HG02623 (cell line): ENCODE results near the gene RAD23A.
"Not testable (repeated sequence)": the region's sequence is repeated elsewhere in the genome, so short reads cannot be mapped to it uniquely, and the experiment has no call there.

Source experiments
- ATAC-seq: cut with Tn5 transposase; IDR thresholded peaks from one replicate; pipeline ENCODE4 v1.9.1; 2021; ENCODE audit warnings: moderate library complexity; ENCODE audit not compliant: unreplicated experiment

Gene RAD23A

DNA sequence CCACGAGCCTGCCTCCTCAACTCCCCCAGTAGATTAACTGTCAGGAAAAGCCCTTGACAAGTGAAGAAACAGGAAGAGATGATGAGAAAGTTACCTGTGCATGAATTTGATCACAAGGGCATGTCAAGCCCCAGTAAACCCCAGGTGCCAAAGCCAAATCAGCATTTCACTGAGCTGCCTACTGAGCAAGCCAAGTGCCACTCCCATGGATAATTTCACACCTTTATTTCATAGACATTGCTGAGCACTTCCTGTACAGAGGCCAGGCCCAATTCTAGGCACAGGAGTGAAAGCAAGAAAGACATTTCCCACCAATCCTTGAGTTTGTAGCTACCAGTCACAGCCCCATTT is 8.9 kb downstream of the RAD23A start:
- no peak for ATAC-seq

DNA sequence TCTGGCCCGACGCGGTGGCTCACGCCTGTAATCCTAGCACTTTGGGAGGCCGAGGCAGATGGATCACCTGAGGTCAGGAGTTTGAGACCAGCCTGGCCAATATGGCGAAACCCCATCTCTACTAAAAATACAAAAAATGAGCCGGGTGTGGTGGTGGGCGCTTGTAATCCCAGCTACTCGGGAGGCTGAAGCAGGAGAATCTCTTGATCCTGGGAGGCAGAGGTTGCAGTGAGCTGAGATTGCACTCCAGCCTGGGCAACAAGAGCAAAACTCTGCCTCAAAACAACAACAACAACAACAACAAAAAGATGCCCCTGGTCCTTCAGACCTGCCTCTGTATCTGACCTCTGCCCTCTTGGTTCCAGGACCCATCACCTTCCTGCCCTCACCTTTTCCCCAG is 9.9 kb downstream of the RAD23A start:
- ATAC-seq, result not testable (repeated sequence)

DNA sequence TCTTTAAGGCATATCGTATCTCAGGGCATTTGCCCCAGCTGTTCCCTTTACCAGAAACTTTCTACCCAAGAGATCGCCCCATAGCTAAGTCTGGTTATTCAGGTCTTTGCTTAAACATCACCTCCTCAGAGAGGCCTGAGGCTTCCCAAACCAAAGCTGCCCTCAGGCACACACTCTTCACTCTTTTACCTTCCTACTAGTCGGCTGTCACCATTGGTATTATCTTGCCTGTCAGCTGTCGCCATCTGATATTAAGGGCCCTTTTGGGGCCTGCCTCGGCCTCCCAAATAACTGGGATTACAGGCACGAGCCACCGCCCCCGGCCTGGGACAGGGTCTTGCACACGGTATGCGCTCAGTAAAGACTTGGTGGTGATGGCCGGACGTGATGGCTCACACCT is 10.3 kb downstream of the RAD23A start:
- no peak for ATAC-seq

DNA sequence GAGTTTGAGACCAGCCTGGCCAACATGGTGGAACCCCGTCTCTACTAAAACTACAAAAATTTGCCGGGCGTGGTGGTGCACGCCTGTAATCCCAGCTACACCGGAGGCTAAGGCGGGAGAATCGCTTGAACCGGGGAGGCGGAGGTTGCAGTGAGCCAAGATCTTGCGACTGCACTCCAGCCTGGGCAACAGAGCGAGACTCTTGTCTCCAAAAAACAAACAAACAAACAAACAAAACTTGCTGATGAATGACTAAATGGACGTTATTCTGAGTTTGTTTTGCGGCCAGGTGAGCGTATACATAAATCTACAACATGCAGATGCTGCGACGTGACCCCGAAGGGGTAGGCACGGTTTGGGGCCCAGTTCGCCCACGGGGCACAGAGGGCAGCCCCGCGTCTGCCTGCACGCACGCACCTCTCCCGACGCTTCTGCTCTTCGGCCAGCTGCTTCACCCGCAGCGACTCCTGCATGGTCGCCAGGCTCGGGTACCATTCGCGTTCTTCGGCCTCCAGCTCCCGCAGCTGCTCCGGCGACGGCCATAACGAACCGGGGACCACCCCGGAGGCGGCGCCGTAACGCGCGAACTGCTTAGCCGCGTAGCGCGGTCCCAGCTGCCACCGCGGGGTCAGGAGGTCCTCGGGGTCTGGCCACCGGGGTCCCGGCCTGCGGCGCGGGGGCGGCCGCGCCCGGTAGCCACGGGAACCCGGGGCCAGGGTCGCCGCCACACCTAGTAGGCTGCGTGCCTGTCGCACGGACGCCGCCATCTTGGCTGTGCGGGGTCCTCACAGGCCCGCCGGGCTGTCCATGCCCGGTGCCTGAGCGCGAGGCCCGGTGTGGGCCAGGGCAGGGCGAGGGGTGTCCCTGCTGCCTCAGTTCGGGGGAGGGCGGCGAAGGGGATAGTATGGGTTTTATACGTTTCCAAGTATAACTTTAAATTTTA is 11.1 kb downstream of the RAD23A start, which contains the start of gene GADD45GIP1:
Gene GADD45GIP1 (minus strand): TSS at position 778 of the 943 bp plus-strand sequence. CDS start 11 bp downstream, at position 767.
- ATAC-seq, result no peak

DNA sequence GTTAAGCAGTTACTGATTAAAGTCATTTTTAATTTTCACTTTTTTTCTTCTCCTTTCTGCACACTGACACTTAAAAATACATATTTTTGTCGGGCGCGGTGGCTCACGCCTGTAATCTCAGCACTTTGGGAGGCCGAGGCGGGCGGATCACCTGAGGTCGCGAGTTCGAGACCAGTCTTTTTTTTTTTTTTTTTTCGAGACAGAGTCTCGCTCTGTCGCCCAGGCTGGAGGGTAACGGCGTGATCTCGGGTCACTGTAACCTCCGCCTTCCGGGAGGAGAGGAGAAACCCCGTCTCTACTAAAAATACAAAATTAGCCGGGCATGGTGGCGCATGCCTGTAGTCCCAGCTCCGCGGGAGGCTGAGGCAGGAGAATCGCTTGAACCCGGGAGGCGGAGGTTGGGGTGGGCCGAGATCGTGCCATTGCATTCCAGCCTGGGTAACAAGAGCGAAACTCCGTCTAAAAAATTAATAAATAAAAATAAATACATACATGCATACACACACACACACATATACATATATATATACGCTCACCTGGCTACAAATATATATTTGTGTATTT is 11.8 kb downstream of the RAD23A start:
- ATAC-seq, result not testable (repeated sequence)

DNA sequence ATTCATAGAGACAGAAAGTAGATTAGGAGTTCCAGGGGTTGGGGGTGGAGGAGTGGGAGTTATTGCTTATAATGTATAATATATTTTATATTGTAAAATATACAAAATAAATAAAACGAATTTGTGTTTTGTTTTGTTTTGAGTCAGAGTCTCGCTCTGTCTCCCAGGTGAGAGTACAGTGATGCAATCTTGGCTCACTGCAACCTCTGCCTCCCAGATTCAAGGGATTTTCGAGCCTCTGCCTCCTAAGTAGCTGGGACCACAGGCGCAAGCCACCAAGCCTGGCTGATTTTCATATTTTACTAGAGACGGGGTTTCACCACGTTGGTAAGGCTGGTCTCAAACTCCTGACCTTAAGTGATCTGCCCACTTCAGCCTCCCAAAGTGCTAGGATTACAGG is 13.8 kb downstream of the RAD23A start:
- ATAC-seq, result no peak

DNA sequence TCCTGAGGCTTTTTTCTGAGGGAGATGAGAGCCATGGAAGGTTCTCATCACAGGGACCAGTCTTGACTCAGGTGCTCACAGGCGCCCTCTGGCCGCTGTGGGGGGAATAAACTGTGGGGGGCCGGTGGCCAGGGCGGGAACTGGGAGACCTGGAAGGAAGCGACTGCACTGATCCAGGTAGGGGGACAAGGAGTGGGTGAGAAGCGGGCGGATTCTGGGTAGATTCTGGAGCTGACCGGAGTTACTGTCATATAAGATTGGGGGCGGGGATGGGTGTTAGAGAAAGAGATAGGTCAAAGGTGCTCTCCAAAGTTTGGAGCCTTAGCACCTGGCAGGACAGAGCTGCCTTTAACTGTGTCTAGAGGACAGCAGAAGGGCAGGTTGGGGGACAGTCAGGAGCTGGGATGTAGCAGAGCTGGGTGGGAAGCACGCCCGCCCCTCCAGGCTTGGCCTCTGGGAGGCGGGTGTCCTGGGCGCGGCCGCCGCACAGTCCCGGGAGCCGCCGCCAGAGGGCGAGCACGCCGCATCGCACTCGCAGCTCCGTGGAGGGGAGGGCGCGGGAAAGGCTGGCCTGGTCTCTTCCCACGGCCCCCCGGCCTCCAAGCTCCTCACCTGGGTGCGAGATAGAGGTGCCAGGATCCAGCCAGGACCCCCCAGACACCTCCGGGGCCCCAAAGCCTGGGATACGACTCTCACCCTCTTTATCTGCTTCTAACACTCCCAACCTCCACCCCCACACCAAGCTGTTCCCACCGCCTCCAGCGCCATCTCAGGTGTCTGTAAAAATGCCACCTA is 19.6 kb downstream of the RAD23A start:
- no peak for ATAC-seq

DNA sequence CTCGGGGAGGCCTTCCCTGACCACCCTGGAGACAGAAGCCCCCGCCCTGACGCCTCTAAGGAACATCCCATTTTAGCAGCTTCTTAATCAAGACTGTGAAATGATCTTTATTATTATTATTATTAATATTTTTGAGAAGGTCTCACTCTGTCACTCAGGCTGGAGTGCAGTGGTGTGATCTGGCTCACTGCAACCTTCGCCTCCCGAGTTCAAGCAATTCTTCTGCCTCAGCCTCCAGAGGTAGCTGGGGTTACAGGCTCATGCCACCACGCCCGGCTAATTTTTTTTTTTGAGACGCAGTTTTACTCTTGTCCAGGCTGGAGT is 20.1 kb downstream of the RAD23A start:
- no peak for ATAC-seq

DNA sequence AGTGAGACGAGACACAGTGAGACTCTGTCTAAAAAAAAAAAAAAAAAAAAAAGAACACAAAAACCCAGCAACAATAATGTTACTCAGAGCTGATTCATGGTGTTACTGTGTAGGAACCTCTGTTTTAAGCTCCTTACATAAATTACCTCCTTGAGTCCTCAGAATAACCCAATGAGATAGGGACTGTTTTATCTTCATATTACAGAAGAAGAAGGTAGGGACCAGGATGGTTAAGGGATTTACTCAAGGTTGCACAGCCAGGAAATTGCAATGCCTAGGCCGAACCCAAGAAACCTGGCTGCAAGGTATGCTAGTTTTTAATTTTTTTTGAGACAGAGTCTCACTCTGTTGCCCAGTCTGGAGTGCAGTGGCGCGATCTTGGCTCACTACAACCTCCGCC is 22.2 kb downstream of the RAD23A start:
- ATAC-seq, result no peak

DNA sequence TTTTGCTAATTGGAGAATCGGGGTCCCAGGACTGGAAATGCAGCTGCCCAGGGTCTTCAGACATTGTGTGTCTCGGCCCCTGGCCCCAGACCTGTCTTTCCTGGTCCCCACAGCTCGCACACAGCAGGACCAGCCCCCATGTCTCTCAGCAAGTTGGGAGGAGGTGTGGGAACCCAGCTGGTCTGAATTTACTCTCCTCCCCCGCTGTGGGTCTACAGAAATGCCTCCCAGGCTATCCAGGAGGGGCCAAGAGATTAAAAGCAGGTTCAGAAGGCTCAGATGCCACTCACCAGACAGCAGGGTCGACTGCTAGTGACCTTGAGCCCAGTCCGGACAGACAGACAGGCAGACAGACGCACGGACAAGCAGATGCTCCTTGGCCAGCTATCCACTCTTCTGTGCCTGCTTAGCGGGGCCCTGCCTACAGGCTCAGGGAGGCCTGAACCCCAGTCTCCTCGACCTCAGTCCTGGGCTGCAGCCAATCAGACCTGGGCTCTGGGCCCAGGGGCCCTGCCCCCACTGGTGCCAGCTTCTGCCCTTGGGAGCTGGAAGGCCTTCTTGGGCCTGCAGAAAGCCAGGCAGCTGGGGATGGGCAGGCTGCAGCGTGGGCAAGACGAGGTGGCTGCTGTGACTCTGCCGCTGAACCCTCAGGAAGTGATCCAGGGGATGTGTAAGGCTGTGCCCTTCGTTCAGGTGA is 23.8 kb downstream of the RAD23A start, which contains the start of gene DAND5:
Gene DAND5 (plus strand): TSS at position 285 of the 697 bp plus-strand sequence. CDS start 85 bp downstream, at position 370.
- ATAC-seq, result no peak

DNA sequence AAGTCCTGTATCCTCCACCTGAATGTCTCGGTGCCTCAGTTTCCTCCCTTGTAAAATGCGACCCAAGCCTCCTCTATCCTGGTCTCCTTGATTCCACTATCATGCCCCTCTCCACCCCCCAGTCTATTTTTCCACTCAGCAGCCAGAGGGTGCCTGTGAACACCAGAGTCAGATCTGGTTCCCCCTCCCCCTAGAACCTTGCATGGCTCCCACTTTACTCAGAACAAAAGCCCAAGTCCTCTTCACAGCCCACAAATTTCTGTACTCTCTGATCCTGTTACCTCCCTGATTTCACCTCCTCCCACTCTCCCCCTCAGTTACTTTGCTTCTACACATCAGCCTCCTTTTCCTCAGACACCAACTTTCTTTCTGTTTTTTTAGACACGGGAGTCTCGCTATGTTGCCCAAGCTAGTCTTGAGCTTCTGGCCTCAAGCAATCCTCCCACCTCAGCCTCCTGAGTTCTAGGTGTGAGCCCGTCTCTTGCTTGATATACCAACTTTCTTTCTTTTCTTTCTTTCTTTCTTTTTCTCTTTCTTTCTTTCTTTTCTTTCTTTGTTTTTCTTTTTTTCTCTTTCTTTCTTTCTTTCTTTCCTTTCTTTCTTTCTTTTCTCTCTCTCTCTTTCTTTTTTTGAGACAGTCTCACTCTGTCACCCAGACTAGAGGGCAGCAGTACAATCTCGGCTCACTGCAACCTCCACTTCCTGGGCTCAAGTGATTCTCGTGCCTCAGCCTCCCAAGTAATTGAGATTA is 24.6 kb downstream of the RAD23A start:
- ATAC-seq, result no peak

DNA sequence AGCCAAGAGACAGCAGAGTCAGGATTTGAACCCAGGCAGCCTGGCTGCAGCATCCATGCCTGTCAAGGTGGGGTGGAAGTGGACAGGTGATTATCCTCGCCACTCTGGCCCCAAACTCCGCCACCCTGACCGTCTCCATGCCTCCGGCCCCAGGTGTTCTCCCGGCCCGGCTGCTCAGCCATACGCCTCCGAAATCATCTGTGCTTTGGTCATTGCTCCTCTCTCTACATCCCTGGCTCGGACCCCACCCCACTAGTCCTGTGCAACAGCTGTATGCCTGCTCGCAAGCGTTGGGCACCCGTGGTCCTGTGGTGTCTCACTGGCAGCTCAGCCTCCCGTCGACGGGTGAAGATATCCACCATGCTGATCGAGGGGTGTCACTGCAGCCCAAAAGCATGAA is 27.6 kb downstream of the RAD23A start:
- no peak for ATAC-seq

DNA sequence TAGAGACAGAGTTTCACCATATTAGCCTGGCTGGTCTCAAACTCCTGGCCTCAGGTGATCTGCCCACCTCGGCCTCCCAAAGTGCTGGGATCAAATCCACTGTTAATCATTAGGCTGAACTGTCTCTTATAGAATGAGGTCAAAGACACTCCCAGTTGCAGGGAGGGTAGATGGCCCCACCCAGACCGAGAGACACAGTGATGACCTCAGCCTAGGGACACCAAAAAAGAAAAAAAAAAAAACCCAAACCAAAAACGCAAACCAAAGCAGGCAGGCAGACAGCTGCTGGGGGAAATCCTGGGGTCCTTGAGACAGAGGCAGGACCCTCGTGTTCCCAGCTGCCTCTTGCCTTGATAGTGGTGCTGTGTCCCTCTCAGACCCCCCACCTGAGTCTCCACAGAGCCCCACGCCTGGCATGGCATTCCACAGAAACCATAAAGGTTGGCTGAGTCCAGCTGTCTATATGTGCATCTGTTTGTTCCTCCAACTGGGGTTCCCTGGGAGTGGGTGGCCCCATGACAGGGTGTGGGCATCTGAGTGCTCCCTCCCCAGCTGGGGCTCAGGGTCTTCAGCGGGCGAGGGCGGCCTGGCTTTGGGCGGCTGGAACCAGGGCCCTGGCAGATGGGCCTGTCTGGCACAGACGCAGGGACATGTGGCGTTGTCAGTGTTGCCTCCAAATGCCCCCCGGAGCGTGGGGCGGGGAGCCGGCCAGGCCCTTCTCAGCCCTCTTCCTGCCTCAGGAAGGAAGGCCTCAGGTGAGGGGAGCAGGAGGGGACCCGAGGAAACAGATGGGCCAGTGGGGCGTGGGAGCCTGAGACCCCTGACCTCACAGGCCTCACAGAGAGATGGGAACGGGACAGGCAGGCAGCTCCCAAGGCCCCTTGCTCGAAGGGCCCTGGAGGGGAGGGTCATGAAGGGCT is 28.9 kb downstream of the RAD23A start:
- no peak for ATAC-seq

DNA sequence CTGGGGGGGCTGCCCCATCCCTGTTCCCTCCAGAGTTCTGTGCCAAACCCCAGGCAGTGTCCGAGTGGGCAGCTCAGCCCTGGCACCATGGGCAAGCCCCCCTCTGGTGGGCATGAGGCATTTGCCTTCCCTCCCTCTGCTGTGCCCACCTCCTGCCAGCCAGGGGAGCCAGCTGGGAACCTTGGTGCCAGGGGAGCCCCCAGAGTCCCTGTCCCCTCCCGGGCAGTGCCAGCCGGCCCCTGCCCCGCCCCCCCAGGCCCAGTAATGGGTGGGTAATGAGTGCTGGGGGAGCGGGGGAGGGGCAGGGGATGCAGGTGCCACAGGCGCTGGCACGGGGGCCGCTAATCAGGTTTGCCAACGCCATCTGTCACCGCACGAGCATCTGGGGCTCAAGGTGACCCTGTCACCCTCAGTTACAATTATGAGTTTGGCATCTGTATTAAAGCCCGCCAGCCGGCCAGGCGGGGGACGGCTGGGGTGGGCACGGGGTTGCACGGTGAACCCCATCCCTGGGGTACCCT is 29.6 kb downstream of the RAD23A start:
- ATAC-seq, result no peak

DNA sequence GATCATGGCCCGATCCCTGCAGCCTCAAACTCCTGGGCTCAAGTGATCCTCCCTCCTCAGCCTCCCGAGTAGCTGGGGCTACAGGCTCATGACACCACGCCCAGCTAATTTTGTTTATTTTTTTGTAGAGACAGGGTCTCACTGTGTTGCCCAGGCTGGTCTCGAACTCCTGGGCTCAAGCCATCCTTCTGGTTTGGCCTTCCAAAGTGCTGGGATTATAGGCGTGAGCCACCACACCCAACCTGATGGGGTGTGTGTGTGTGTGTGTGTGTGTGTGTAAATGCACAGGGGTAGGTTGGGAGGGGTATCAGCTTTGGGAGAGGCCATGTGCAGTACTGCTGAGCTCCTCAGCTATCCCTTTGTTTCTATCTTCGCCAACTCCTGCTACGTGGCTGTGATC is 30.4 kb downstream of the RAD23A start:
- ATAC-seq, result not testable (repeated sequence)

DNA sequence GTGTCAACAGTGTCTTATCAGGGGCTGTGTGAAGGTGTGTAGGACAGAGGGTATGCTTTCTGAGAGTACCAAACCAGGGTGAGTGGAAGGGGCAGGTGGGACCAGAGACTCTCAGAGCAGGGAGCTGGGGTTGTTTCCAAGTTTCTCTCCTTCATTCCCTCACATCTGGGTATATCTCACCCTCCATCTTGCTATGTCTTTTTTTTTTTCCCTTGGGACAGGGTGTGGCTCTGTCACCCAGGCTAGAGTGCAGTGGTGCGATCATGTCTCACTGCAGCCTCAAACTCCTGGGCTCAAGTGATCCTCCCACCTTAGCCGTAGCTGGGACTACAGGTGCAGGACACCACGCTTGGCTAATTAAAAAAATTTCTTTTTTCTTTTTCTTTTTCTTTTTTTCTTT is 34.3 kb downstream of the RAD23A start:
- no peak for ATAC-seq

DNA sequence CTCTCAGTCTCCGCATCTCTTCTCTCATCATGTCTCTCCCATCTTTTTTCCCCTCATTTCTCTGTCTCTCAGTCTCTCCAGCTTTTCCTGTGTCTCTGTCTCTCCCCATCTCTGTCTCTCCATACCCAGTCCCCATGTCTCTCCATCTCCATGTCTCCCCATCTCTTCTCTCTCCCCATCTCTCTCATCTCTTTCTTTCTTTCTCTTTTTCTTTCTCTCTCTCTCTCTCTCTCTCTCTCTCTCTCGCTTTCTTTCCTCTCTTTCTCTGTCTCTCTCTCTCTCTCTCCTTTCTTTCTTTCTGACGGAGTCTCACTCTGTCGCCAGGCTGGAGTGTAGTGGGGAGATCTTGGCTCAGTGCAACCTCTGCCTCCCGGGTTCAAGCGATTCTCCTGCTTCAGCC is 37.0 kb downstream of the RAD23A start:
- ATAC-seq, result no peak

DNA sequence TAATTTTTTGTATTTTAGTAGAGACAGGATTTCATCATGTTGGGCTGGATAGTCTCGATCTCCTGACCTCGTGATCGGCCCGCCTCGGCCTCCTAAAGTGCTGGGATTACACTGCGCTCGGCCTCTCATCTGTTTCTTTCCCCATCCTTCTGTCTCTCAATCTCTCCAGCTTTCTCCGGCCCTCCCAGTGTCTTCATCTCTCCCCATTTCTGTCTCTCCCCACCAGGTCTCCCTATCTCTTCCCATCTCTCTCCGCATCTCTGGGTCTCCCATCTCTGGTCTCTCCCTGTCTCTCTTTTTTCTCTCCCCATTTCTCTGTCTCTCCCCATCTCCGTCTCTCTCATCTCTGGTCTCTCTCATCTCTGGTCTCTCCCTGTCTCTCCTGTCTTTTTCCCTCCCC is 37.4 kb downstream of the RAD23A start:
- no peak for ATAC-seq

DNA sequence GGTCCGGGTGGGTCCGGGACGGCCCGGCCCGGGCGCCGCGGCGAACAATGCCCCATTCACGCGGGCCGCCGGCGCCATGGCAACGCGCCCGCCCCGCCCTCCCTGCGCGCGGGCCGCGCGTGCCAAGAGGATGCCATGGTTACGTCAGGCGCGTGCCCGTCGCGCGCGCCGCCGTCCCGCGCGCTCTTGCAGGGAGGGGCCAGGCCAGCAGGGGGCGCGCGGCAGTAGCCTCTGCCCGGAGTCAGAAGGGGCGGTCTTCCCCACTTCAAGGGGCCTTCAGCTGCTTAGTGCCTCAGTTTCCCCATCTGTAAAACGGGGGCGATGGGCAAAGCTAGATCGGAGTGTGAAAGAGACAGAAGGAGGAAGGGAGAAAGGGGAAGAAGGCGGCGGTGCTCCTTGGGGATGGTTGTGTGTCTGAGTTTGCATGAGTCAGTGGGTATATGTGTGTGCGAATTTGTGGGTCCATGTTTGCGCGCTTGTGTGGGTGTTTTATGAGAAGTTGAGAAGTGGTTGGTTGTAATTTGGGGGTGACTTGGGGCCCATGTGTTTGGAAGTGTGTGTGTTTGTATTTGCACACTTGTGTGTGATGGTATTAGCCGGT is 38.0 kb downstream of the RAD23A start:
- ATAC-seq, result no peak
